ENCODE measurements around the gene TMIGD1.

The TMIGD1 gene

GRCh38 chr17:30290696-30291542 is 42.9 kb downstream of the TMIGD1 start:
- TF ChIP-seq, protein P1, sequence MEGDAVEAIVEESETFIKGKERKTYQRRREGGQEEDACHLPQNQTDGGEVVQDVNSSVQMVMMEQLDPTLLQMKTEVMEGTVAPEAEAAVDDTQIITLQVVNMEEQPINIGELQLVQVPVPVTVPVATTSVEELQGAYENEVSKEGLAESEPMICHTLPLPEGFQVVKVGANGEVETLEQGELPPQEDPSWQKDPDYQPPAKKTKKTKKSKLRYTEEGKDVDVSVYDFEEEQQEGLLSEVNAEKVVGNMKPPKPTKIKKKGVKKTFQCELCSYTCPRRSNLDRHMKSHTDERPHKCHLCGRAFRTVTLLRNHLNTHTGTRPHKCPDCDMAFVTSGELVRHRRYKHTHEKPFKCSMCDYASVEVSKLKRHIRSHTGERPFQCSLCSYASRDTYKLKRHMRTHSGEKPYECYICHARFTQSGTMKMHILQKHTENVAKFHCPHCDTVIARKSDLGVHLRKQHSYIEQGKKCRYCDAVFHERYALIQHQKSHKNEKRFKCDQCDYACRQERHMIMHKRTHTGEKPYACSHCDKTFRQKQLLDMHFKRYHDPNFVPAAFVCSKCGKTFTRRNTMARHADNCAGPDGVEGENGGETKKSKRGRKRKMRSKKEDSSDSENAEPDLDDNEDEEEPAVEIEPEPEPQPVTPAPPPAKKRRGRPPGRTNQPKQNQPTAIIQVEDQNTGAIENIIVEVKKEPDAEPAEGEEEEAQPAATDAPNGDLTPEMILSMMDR (IDR thresholded peaks at IDR 0.05), result no peak

DNA sequence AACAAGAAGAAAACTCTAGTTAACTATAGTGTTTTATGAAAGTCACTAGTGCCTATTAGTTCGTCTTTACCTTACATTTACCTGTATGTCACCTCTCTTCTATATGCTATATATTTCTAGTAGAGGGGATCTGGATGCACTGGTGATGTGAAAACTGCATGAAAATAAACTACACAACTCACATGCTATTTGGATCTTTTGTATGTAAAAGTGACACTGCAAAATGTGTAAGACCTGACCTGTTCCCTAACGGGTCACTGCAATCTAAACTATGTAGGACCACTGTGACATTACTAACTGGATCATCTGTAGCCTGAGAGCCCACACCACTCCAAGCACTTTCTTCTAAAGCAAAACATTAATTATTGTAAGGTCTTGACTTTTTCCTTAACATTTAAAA is 43.8 kb downstream of the TMIGD1 start:
- TF ChIP-seq, protein P1 (IDR thresholded peaks at IDR 0.05), result no peak

DNA sequence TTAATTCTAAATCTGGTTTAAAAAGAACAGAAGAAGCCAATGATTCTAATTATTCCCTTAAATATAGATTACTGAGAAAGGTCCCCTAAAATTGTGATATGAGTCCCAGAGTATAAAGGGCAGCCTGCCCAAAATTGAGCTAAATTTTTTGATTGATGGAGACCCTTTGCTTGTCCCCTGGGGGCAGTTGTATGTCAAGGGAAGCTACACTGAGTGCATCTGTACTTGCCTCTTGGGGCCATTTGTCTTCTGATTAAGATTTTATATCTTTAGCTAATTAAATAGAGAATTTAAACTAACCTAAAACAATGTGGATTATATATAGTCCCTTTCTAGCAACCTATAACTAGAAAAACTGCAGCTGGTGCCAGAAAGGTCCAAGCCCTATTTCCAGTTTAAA is 54.7 kb downstream of the TMIGD1 start:
- TF ChIP-seq, protein P1 (IDR thresholded peaks at IDR 0.05), result no peak

GRCh38 chr17:30278032-30278431 is 55.8 kb downstream of the TMIGD1 start:
- TF ChIP-seq, protein P1 (IDR thresholded peaks at IDR 0.05), result peak; percentile 58; the same call in 1 of the 2 replicates

- TF ChIP-seq, protein P1 (IDR thresholded peaks at IDR 0.05), result no peak
These were observed 57.9 kb downstream of the TMIGD1 start for GRCh38 chr17:30275911-30276310.

DNA sequence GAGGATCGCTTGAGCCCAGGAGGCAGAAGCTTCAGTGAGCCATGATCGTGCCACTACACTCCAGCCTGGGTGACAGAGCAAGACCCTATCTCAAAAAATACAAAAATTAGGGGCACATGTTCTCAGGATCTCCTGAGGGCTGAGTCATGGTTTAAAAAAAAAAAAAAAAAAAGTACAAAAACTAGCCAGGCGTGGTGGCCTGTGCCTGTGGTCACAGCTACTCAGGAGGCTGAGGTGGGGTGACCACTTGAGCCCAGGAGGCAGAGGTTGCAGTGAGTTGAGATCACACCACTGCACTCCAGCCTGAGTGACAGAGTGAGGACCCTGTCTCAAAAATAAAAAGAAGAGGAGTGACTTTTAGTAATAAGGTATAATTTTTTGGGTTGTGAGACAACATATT is 59.0 kb downstream of the TMIGD1 start:
- TF ChIP-seq, protein P1 (IDR thresholded peaks at IDR 0.05), result no peak

DNA sequence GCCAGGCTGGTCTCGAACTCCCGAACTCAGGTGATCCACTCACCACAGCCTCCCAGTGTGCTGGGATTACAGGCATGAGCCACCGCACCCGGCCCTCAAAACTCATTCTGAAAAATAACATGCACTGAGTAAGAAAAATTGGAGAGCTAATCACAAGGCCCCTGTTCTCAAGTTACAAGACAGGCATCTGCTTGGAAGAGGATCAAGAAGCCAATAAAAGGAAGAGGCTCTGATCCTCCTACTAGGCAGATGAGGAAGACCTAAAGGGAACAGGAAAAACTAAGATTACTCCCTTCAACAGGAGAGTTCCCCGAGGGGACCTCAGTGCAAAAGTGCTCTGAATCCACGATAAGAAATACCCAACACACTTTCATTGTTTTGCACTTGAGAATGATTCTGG is 60.5 kb downstream of the TMIGD1 start:
- TF ChIP-seq, protein P1 (IDR thresholded peaks at IDR 0.05), result no peak

All from LNCAP (cell line).